Activated CD4-positive, alpha-beta T cell treated with anti-CD3 and anti-CD28 coated beads, Interleukin-2, Interleukin-4, amounts not matched to agents 100 ng/mL and 50 ng/mL, durations not matched to agents 16 hours and 8 hours (primary cell): ENCODE measurements around the gene ZNF230.

Experiments
- DNase-seq: peaks from one replicate; pipeline ENCODE4 v3.0.0-alpha.2; 2020; ENCODE audit warnings: low spot score

The ZNF230 gene

GRCh38 chr19:44042147-44042546 is 39.4 kb downstream of the ZNF230 start:
- no peak for DNase-seq

DNA sequence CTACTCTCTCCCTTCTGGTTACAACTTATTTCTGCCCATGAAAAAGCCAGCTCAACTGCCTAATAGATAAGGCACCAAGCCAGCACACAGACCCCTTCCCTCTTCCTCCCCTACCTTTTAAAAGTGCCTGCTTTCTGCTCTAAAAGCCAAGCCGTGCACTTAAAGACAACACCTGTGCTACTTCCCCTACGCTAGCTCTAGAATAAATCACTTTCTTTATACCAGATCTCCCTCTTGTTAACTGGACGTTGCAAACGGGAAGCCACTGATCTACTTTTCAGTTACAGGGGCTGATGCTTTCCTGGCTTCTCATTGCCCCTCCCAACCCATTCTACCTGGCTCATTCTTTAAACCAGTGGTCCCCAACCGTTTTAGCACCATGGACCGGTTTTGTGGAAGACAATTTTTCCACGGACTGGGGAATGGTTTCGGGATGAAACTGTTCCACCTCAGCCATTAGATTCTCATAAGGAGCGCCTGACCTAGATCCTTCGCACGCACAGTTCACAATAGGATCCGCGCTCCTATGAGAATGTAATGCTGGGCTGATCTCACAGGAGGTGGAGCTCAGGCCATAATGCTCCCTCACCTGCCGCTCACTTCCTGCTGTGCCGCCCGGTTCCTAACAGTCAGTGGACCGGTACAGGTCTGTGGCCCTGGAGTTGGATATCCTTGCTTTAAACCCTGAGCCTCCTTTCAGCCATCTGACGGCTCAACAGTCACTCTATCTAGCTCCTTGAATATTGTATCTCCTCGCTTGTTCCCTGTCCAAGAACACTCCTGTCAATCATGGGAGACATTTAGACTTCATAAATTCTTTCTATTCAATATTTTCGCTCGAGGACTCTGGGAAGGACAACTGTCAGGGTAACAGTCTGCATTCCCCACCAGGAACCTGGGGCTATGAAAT is 48.2 kb downstream of the ZNF230 start:
- no peak for DNase-seq

DNA sequence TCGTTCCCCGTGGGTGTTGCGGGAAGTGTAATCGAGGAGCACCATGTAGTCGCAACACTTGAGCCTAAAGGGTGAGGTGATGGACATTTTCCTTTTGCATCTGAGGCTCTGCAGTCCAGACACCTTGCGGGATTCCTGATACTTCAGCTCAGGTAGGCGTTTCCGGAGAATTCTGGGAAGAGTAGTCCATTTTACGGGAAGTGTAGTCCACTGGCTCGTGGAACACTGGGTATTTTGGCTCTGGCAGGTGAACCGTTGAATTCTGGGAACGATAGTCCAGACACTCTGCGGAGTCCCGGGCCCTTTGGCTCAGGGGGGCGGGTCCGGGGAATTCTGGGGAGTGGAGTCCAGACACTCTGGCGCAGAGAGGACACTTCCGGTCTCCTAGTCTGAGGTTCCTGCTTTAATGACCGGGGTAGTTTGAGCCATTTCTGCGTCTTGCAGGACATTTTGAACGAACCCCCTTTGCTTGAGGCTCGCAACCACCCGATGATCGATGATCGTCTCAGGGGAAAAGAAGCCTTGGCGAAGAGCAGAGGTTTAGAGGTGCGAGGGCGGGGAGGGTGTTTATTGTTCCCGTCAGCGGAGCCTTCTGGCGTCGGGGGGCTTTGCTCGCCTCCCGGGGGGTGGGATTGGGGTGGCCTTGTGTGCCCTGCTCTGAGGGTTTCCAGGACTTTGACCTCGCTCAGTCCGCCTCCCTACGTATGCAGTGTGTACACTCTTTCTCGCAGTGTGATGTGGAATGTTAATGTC is 49.1 kb downstream of the ZNF230 start, which contains the start of gene ZNF223:
Gene ZNF223, plus strand, starts transcription at position 387 of the 753 bp plus-strand sequence. CDS start 3,141 bp downstream, outside the sequence.
- DNase-seq, result no peak

GRCh38 chr19:44055870-44056269 is 53.1 kb downstream of the ZNF230 start:
- no peak for DNase-seq

GRCh38 chr19:44059229-44059628 is 56.5 kb downstream of the ZNF230 start:
- DNase-seq, result no peak

- no peak for DNase-seq
Observed at GRCh38 chr19:44061038-44061437, 58.3 kb downstream of the ZNF230 start.
